ENCODE data around the gene IL2RA. TPM values are rescaled to one million over a fixed set of nuclear protein-coding genes. Genes with fewer than 3 reads are reported as not detected.

IL2RA gene
- total RNA-seq, 4 donors from 2014 or later: 0.70 to 3.8 (median 3.0) TPM; not detected in 1

- DNase-seq: no peak
- Histone ChIP-seq H3K9me3 (no peaks in the 10 kb centered on the region), H3K36me3 (no peaks in the 10 kb centered on the region), H3K27ac (peak overlapping the region in 3 of 4 donors; percentile 31 to 45 (median 41)), H3K27me3 (peaks cover 0 to 20% (median 0%) of the 10 kb centered on the region in 4 donors), H3K4me1 (peaks cover 0 to 47% (median 10%) of the 10 kb centered on the region in 3 donors), H3K4me3 (no peak overlapping the region)
- intact Hi-C loops (cut with DNase I): no loop called here
- WGBS, 2 donors: 50 to 72% methylated on average over 16 to 17 of the region's 17 CpGs
- TF ChIP-seq POLR2A (IDR thresholded peaks at IDR 0.05) (no peak), CTCF (IDR thresholded peaks at IDR 0.05) (no peak)
Measured at GRCh38 chr10:6052247-6053221, 9.6 kb downstream of the IL2RA start.

GRCh38 chr10:6050801-6051445, 11.2 kb downstream of the IL2RA start:
- TF ChIP-seq CTCF (IDR thresholded peaks at IDR 0.05): peak in 5 of 6 experiments; percentile 6 to 39 (median 24)
- TF ChIP-seq POLR2A (IDR thresholded peaks at IDR 0.05): no peak
- 1 to 4% methylated on average over 12 to 14 of the region's 18 CpGs for WGBS, 2 donors
- Histone ChIP-seq H3K4me1 (peaks cover 0 to 47% (median 10%) of the 10 kb centered on the region in 3 donors), H3K9me3 (no peaks in the 10 kb centered on the region), H3K27ac (peak overlapping the region; percentile 29 to 81 (median 76)), H3K4me3 (peak overlapping the region; percentile 23 to 58 (median 34)), H3K36me3 (no peaks in the 10 kb centered on the region), H3K27me3 (peaks cover 0 to 20% (median 0%) of the 10 kb centered on the region in 4 donors)
- intact Hi-C loops (cut with DNase I): no loop called here
- peak; percentile 19 for DNase-seq

GRCh38 chr10:6049031-6049400, 13.2 kb downstream of the IL2RA start:
- H3K4me1 ChIP-seq: peaks cover 0 to 43% (median 10%) of the 10 kb centered on the region in 3 donors
- no peaks in the 10 kb centered on the region for H3K36me3 ChIP-seq
- H3K27me3 ChIP-seq: peaks cover 0 to 30% (median 1%) of the 10 kb centered on the region in 4 donors
- 83 to 91% methylated on average over 2 of the region's 2 CpGs for whole genome bisulfite sequencing, 2 donors
- DNase-seq: no peak
- no peak overlapping the region for H3K27ac ChIP-seq
- H3K9me3 ChIP-seq: no peaks in the 10 kb centered on the region
- intact Hi-C loops (cut with DNase I): no loop called here
- H3K4me3 ChIP-seq: no peak overlapping the region
- TF ChIP-seq CTCF (IDR thresholded peaks at IDR 0.05): no peak
- no peak for TF ChIP-seq POLR2A (IDR thresholded peaks at IDR 0.05)

GRCh38 chr10:6048281-6049030, 13.7 kb downstream of the IL2RA start:
- Histone ChIP-seq H3K36me3 (no peaks in the 10 kb centered on the region), H3K4me1 (peaks cover 0 to 37% (median 7%) of the 10 kb centered on the region in 3 donors), H3K9me3 (no peaks in the 10 kb centered on the region), H3K27ac (no peak overlapping the region), H3K4me3 (no peak overlapping the region), H3K27me3 (peaks cover 0 to 28% (median 2%) of the 10 kb centered on the region in 4 donors)
- TF ChIP-seq POLR2A (IDR thresholded peaks at IDR 0.05) (no peak), CTCF (IDR thresholded peaks at IDR 0.05) (no peak)
- DNase-seq: no peak
- WGBS, 2 donors: 83 to 92% methylated on average over 7 of the region's 7 CpGs
- intact Hi-C loops (cut with DNase I): no loop called here
